CD14-positive monocyte (primary cell): Measurements from ENCODE around the gene MAML3. TPM values are rescaled to one million over a fixed set of nuclear protein-coding genes. Genes with fewer than 3 reads are reported as not detected.

Experiments used
- DNase-seq, 3 donors: peaks; one replicate each; pipeline ENCODE4 v3.0.0-alpha.2; 2011 to 2022
- H2AFZ ChIP-seq: 2 replicates; pipeline ENCODE4 v1.6.0; 2012; ENCODE audit warnings: mild to moderate bottlenecking, low read depth, low read length, inconsistent platforms; ENCODE audit not compliant: insufficient read depth, poor library complexity, severe bottlenecking
- H3K27ac ChIP-seq, 2 donors: 1 replicate in 1 of 2; 2 replicates in 1 of 2; pipeline ENCODE4 v1.5.1; 2012 to 2013; ENCODE audit warnings: low read length in 2 of 2, control low read depth in 1 of 2, inconsistent platforms in 1 of 2, low read depth in 1 of 2, mild to moderate bottlenecking in 1 of 2
- H3K27me3 ChIP-seq, 2 donors: one replicate each; pipeline versions ENCODE4 v1.6.0 to v1.6.1; 2011 to 2013; ENCODE audit warnings: low read length in 2 of 2; ENCODE audit not compliant: control insufficient read depth in 2 of 2, insufficient read depth in 2 of 2
- H3K36me3 ChIP-seq, 2 donors: replicated peaks in 1 of 2; 1 replicate in 1 of 2; 2 replicates in 1 of 2; pipeline versions ENCODE4 v1.5.1 to v1.6.1; 2012 to 2013; ENCODE audit warnings: low read length in 2 of 2, control low read depth in 1 of 2, inconsistent platforms in 1 of 2, mild to moderate bottlenecking in 1 of 2; ENCODE audit not compliant: insufficient read depth in 2 of 2, control insufficient read depth in 1 of 2
- H3K4me1 ChIP-seq, 2 donors: 1 replicate in 1 of 2; 2 replicates in 1 of 2; pipeline versions ENCODE4 v1.5.1 to v1.6.1; 2012 to 2013; ENCODE audit warnings: low read length in 2 of 2, control low read depth in 1 of 2, inconsistent platforms in 1 of 2, mild to moderate bottlenecking in 1 of 2, moderate library complexity in 1 of 2; ENCODE audit not compliant: insufficient read depth in 2 of 2, control insufficient read depth in 1 of 2
- H3K4me2 ChIP-seq: replicated peaks from 2 replicates; pipeline ENCODE3; 2012; ENCODE audit warnings: low read length, moderate library complexity, mild to moderate bottlenecking; ENCODE audit not compliant: poor library complexity, severe bottlenecking; ENCODE audit errors: extremely low read depth
- H3K4me3 ChIP-seq, 3 experiments: fragments of 200-600 bp in 1 of 3; sonication (generic) in 1 of 3; replicated peaks in 1 of 3; 1 replicate in 2 of 3; 2 replicates in 1 of 3; pipeline ENCODE4 v1.5.1; 2011 to 2013; ENCODE audit warnings: low read length in 3 of 3, mild to moderate bottlenecking in 3 of 3, control low read depth in 2 of 3, low read depth in 2 of 3, inconsistent platforms in 1 of 3, moderate library complexity in 1 of 3
- H3K79me2 ChIP-seq: 2 replicates; pipeline ENCODE4 v1.6.0; 2012; ENCODE audit warnings: mild to moderate bottlenecking, control low read depth, inconsistent platforms, low read length, moderate library complexity; ENCODE audit not compliant: insufficient read depth
- H3K9ac ChIP-seq: 2 replicates; pipeline ENCODE4 v1.6.0; 2017; ENCODE audit warnings: low read length, mild to moderate bottlenecking; ENCODE audit not compliant: insufficient read depth, poor library complexity, severe bottlenecking
- H3K9me3 ChIP-seq, 2 donors: replicated peaks in 1 of 2; 1 replicate in 1 of 2; 2 replicates in 1 of 2; pipeline versions ENCODE4 v1.5.1 to v1.6.1; 2012 to 2013; ENCODE audit warnings: low read length in 2 of 2, control low read depth in 1 of 2; ENCODE audit not compliant: control insufficient read depth in 1 of 2, insufficient read depth in 1 of 2
- H4K20me1 ChIP-seq: 2 replicates; pipeline ENCODE4 v1.6.0; 2012; ENCODE audit warnings: mild to moderate bottlenecking, low read length, control low read depth, moderate library complexity; ENCODE audit not compliant: insufficient read depth
- H3K27ac Mint-ChIP-seq, 7 donors: one replicate each; pipeline ENCODE4 v1.8.0; 2020; ENCODE audit warnings: mild to moderate bottlenecking in 7 of 7, mixed read lengths in 7 of 7, moderate library complexity in 6 of 7, inconsistent platforms in 2 of 7
- H3K27me3 Mint-ChIP-seq, 3 donors: one replicate each; pipeline ENCODE4 v1.8.0; 2021 to 2022; ENCODE audit warnings: low read depth in 3 of 3, mild to moderate bottlenecking in 3 of 3, mixed read lengths in 3 of 3, moderate library complexity in 3 of 3, inconsistent platforms in 1 of 3
- H3K36me3 Mint-ChIP-seq, 2 donors: one replicate each; pipeline ENCODE4 v1.8.0; 2020; ENCODE audit warnings: mixed read lengths in 2 of 2, inconsistent platforms in 1 of 2, mild to moderate bottlenecking in 1 of 2
- H3K4me1 Mint-ChIP-seq: one replicate; pipeline ENCODE4 v1.8.0; 2020; ENCODE audit warnings: mild to moderate bottlenecking, mixed read lengths
- H3K4me3 Mint-ChIP-seq, 2 donors: one replicate each; pipeline ENCODE4 v1.8.0; 2020; ENCODE audit warnings: mild to moderate bottlenecking in 2 of 2, mixed read lengths in 2 of 2, moderate library complexity in 1 of 2
- H3K9me3 Mint-ChIP-seq, 7 donors: one replicate each; pipeline ENCODE4 v1.8.0; 2020 to 2022; ENCODE audit warnings: mixed read lengths in 7 of 7, mild to moderate bottlenecking in 6 of 7, moderate library complexity in 6 of 7, inconsistent platforms in 2 of 7
- CTCF ChIP-seq: fragments of 200-600 bp; IDR thresholded peaks from one replicate; pipeline ENCODE4 v1.8.0; 2022; ENCODE audit warnings: antibody characterized with exemption, mild to moderate bottlenecking
- WGBS: methylation state at CpG from one replicate; pipeline ENCODE4 v1.1.5; 2013; ENCODE audit warnings: missing lambda C conversion rate; ENCODE audit not compliant: insufficient coverage; 5-methylcytosine and 5-hydroxymethylcytosine counted together
- intact Hi-C, 2 donors: fragments of 100-400 bp; cut with micrococcal nuclease; formaldehyde crosslinking; loops; one replicate each; pipeline versions ENCODE4 v1.15.0 to v1.15.1; 2023
- polyA plus RNA-seq, 3 donors: library from polyadenylated mRNA; depleted of rRNA in 1 of 3; unstranded in 2 of 3; stranded (reverse) in 1 of 3; fragments of 300-500 nt in 2 of 3; fragments of >200 nt in 1 of 3; fragmentation: Illumina TruSeq in 2 of 3; gene quantifications; 1 replicate in 2 of 3; 2 replicates in 1 of 3; pipeline ENCODE4 v1.2.3, GENCODE V29; 2012 to 2021

The MAML3 gene
- polyA plus RNA-seq, 3 donors, result 1.5 to 6.5 (median 2.3) TPM

GRCh38 chr4:139889264-139889663 is 264.7 kb downstream of the MAML3 start:
- Histone ChIP-seq H3K9ac (no peak overlapping the region), H3K4me3 (no peak overlapping the region), H4K20me1 (no peaks in the 10 kb centered on the region), H3K27ac (no peak overlapping the region), H2AFZ (no peak overlapping the region), H3K4me2 (no peak overlapping the region), H3K79me2 (peaks cover 5% of the 10 kb centered on the region), H3K27me3 (no peaks in the 10 kb centered on the region), H3K9me3 (no peaks in the 10 kb centered on the region), H3K36me3 (peaks cover 4 to 14% of the 10 kb centered on the region in 2 donors), H3K4me1 (peaks cover 30 to 35% of the 10 kb centered on the region in 2 donors)
- intact Hi-C loops, result no loop called here
- no peak overlapping the region for H3K4me3 Mint-ChIP-seq
- H3K27ac Mint-ChIP-seq, result peak overlapping the region in 2 of 7 donors; percentile 37 to 63
- WGBS, result 93% methylated on average over 6 of the region's 8 CpGs
- peaks cover 21 to 22% of the 10 kb centered on the region in 2 donors for H3K36me3 Mint-ChIP-seq
- no peak for TF ChIP-seq CTCF
- H3K9me3 Mint-ChIP-seq, result no peaks in the 10 kb centered on the region
- peak in 1 of 3 donors; percentile 51 for DNase-seq
- H3K27me3 Mint-ChIP-seq, result peaks cover 0 to 1% (median 0%) of the 10 kb centered on the region in 3 donors
- H3K4me1 Mint-ChIP-seq, result peaks cover 9% of the 10 kb centered on the region

- no peak overlapping the region for H3K27ac ChIP-seq
- WGBS, result 90% methylated on average over 3 of the region's 6 CpGs
- peaks cover 21 to 24% of the 10 kb centered on the region in 2 donors for H3K36me3 Mint-ChIP-seq
- no peak overlapping the region for H3K4me3 ChIP-seq
- no peaks in the 10 kb centered on the region for H4K20me1 ChIP-seq
- intact Hi-C loops, result no loop called here
- H3K9me3 ChIP-seq, result no peaks in the 10 kb centered on the region
- H3K27ac Mint-ChIP-seq, result no peak overlapping the region
- peaks cover 14% of the 10 kb centered on the region for H3K4me1 Mint-ChIP-seq
- H3K36me3 ChIP-seq, result peaks cover 4 to 14% of the 10 kb centered on the region in 2 donors
- peaks cover 0 to 1% (median 0%) of the 10 kb centered on the region in 3 donors for H3K27me3 Mint-ChIP-seq
- H3K9ac ChIP-seq, result no peak overlapping the region
- no peak for DNase-seq
- no peaks in the 10 kb centered on the region for H3K27me3 ChIP-seq
- H3K4me2 ChIP-seq, result no peak overlapping the region
- TF ChIP-seq CTCF, result no peak
- H3K4me3 Mint-ChIP-seq, result no peak overlapping the region
- H2AFZ ChIP-seq, result no peak overlapping the region
- peaks cover 0 to 3% (median 0%) of the 10 kb centered on the region in 7 donors for H3K9me3 Mint-ChIP-seq
- peaks cover 30 to 35% of the 10 kb centered on the region in 2 donors for H3K4me1 ChIP-seq
- peaks cover 5% of the 10 kb centered on the region for H3K79me2 ChIP-seq
Measured at GRCh38 chr4:139887962-139888735, 265.8 kb downstream of the MAML3 start.
